Ovary (tissue), 3 donors: Measurements from ENCODE around the gene ANKRD31.

Experiments
- EP300 ChIP-seq: sonication (generic); formaldehyde crosslinking; IDR thresholded peaks from one replicate; pipeline ENCODE4 v1.6.1; 2017; ENCODE audit warnings: antibody characterized with exemption
- TF ChIP-seq, protein P1 (sequence below), 3 donors: fragments of 450-650 bp in 2 of 3; fragments of 200-600 bp in 1 of 3; IDR thresholded peaks; one replicate each; pipeline versions ENCODE4 v1.5.1 to v1.8.0; 2016 to 2022; ENCODE audit warnings: antibody characterized with exemption in 3 of 3, mild to moderate bottlenecking in 1 of 3
- donor health status: DM: no; HTN: no; CAD: no.

DNA sequence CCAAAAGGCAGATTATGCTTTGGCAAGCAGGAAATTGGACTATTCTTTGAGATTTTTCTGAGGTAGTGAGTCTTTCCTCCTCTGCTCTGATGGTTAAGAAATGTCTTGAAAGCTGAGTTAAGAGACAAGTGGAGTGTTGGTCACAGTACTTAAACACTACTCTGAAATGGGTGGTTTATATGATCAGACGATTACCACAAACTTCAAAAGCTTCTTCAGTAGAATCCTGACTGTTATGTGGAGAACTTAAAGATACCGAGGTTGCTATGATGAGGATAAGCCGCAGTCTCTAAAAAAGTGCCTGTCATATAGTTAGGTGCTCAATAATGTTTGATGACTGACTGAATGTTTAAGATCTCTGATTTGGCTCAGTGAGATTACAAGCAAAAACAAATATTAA, 208.6 kb downstream of the ANKRD31 start:
- TF ChIP-seq, protein P1, sequence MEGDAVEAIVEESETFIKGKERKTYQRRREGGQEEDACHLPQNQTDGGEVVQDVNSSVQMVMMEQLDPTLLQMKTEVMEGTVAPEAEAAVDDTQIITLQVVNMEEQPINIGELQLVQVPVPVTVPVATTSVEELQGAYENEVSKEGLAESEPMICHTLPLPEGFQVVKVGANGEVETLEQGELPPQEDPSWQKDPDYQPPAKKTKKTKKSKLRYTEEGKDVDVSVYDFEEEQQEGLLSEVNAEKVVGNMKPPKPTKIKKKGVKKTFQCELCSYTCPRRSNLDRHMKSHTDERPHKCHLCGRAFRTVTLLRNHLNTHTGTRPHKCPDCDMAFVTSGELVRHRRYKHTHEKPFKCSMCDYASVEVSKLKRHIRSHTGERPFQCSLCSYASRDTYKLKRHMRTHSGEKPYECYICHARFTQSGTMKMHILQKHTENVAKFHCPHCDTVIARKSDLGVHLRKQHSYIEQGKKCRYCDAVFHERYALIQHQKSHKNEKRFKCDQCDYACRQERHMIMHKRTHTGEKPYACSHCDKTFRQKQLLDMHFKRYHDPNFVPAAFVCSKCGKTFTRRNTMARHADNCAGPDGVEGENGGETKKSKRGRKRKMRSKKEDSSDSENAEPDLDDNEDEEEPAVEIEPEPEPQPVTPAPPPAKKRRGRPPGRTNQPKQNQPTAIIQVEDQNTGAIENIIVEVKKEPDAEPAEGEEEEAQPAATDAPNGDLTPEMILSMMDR (IDR thresholded peaks at IDR 0.05): no peak
- no peak for TF ChIP-seq EP300
